ENCODE data around the gene UTP15. TPM values are rescaled to one million over a fixed set of nuclear protein-coding genes. Genes with fewer than 3 reads are reported as not detected.

Gene UTP15
- total and polyA plus RNA-seq, 2 experiments from 2014 or later: 16.5 to 59.0 TPM

- no peak for TF ChIP-seq REST (IDR thresholded peaks at IDR 0.05; ENCODE audit: unreplicated experiment)
Measured at GRCh38 chr5:73550016-73550415, 15.5 kb upstream of the UTP15 start (continued).

DNA sequence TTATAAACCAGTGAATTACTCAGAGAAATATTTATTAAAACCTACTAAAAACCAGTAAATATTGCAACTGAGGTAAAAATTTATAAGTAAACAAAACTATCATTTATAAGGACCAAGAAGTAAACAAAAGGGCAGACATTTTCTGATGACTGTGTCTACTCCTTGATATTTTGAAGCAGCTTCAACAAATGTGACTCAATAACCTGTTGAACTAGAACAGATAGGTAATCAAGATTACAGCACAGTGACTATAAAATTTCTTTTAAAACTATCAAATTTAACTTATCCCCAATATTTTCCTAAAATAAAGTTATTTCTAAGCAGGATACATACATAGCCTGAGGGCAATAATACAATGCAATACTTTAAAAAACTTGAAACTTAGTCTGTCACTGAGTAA lies 12.9 kb upstream of the UTP15 start:
- ATAC-seq: no peak
- Mint-ChIP-seq H3K36me3 (ENCODE audit: low read depth) (no peaks in the 10 kb centered on the region; the same call in 2 of the 3 replicates), H3K4me1 (peaks cover 2% of the 10 kb centered on the region; the same call in 1 of the 3 replicates), H3K4me3 (no peak overlapping the region), H3K27ac (no peak overlapping the region), H3K27me3 (ENCODE audit: insufficient read depth, low read depth, poor library complexity) (no peaks in the 10 kb centered on the region), H3K9me3 (no peaks in the 10 kb centered on the region)
- Histone ChIP-seq H2AFZ (no peak overlapping the region), H3K27me3 (ENCODE audit: insufficient read depth) (no peaks in the 10 kb centered on the region), H3K4me3 (no peak overlapping the region), H3K79me2 (replicated peaks; ENCODE audit: insufficient read depth) (no peaks in the 10 kb centered on the region), H3K36me3 (ENCODE audit: insufficient read depth) (no peaks in the 10 kb centered on the region), H3F3A (replicated peaks; ENCODE audit: low read depth) (no peaks in the 10 kb centered on the region), H3K27ac (ENCODE audit: low read depth) (no peak overlapping the region), H3K4me1 (ENCODE audit: insufficient read depth) (0 out of 2 replicates have a peak, but pooled peaks cover 2% of the 10 kb centered on the region), H4K20me1 (replicated peaks; ENCODE audit: insufficient read depth) (no peaks in the 10 kb centered on the region), H3K4me2 (no peak overlapping the region), H3K9me2 (ENCODE audit: insufficient read depth) (no peaks in the 10 kb centered on the region)
- no peak for DNase-seq (ENCODE audit: low spot score)
- TF ChIP-seq CREB1 (CRISPR knock-in tag; IDR thresholded peaks at IDR 0.05; ENCODE audit: low read depth) (no peak), STAT1 (IDR thresholded peaks at IDR 0.05; ENCODE audit: unreplicated experiment) (no peak), ZNF331 (CRISPR knock-in tag; IDR thresholded peaks at IDR 0.05; ENCODE audit: low read depth) (no peak), EZH2phosphoT487 (IDR thresholded peaks at IDR 0.05; ENCODE audit: unreplicated experiment) (no peak), ZNF114 (CRISPR knock-in tag; IDR thresholded peaks at IDR 0.05) (no peak), REST (IDR thresholded peaks at IDR 0.05; ENCODE audit: unreplicated experiment) (no peak)
- TF ChIP-seq, protein P1, sequence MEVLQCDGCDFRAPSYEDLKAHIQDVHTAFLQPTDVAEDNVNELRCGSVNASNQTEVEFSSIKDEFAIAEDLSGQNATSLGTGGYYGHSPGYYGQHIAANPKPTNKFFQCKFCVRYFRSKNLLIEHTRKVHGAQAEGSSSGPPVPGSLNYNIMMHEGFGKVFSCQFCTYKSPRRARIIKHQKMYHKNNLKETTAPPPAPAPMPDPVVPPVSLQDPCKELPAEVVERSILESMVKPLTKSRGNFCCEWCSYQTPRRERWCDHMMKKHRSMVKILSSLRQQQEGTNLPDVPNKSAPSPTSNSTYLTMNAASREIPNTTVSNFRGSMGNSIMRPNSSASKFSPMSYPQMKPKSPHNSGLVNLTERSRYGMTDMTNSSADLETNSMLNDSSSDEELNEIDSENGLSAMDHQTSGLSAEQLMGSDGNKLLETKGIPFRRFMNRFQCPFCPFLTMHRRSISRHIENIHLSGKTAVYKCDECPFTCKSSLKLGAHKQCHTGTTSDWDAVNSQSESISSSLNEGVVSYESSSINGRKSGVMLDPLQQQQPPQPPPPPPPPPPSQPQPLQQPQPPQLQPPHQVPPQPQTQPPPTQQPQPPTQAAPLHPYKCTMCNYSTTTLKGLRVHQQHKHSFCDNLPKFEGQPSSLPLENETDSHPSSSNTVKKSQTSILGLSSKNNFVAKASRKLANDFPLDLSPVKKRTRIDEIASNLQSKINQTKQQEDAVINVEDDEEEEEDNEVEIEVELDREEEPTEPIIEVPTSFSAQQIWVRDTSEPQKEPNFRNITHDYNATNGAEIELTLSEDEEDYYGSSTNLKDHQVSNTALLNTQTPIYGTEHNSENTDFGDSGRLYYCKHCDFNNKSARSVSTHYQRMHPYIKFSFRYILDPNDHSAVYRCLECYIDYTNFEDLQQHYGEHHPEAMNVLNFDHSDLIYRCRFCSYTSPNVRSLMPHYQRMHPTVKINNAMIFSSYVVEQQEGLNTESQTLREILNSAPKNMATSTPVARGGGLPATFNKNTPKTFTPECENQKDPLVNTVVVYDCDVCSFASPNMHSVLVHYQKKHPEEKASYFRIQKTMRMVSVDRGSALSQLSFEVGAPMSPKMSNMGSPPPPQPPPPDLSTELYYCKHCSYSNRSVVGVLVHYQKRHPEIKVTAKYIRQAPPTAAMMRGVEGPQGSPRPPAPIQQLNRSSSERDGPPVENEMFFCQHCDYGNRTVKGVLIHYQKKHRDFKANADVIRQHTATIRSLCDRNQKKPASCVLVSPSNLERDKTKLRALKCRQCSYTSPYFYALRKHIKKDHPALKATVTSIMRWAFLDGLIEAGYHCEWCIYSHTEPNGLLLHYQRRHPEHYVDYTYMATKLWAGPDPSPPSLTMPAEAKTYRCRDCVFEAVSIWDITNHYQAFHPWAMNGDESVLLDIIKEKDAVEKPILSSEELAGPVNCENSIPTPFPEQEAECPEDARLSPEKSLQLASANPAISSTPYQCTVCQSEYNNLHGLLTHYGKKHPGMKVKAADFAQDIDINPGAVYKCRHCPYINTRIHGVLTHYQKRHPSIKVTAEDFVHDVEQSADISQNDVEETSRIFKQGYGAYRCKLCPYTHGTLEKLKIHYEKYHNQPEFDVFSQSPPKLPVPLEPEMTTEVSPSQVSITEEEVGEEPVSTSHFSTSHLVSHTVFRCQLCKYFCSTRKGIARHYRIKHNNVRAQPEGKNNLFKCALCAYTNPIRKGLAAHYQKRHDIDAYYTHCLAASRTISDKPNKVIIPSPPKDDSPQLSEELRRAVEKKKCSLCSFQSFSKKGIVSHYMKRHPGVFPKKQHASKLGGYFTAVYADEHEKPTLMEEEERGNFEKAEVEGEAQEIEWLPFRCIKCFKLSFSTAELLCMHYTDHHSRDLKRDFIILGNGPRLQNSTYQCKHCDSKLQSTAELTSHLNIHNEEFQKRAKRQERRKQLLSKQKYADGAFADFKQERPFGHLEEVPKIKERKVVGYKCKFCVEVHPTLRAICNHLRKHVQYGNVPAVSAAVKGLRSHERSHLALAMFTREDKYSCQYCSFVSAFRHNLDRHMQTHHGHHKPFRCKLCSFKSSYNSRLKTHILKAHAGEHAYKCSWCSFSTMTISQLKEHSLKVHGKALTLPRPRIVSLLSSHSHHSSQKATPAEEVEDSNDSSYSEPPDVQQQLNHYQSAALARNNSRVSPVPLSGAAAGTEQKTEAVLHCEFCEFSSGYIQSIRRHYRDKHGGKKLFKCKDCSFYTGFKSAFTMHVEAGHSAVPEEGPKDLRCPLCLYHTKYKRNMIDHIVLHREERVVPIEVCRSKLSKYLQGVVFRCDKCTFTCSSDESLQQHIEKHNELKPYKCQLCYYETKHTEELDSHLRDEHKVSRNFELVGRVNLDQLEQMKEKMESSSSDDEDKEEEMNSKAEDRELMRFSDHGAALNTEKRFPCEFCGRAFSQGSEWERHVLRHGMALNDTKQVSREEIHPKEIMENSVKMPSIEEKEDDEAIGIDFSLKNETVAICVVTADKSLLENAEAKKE (CRISPR knock-in tag; IDR thresholded peaks at IDR 0.05): no peak
- TF ChIP-seq, protein P2, sequence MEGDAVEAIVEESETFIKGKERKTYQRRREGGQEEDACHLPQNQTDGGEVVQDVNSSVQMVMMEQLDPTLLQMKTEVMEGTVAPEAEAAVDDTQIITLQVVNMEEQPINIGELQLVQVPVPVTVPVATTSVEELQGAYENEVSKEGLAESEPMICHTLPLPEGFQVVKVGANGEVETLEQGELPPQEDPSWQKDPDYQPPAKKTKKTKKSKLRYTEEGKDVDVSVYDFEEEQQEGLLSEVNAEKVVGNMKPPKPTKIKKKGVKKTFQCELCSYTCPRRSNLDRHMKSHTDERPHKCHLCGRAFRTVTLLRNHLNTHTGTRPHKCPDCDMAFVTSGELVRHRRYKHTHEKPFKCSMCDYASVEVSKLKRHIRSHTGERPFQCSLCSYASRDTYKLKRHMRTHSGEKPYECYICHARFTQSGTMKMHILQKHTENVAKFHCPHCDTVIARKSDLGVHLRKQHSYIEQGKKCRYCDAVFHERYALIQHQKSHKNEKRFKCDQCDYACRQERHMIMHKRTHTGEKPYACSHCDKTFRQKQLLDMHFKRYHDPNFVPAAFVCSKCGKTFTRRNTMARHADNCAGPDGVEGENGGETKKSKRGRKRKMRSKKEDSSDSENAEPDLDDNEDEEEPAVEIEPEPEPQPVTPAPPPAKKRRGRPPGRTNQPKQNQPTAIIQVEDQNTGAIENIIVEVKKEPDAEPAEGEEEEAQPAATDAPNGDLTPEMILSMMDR (conservative IDR thresholded peaks at IDR 0.05; ENCODE audit: low read depth in 2 of 2): no peak

Data from GM23338 (cell line).